Measurements from ENCODE around the gene MAST4. TPM values are rescaled to one million over a fixed set of nuclear protein-coding genes. Genes with fewer than 3 reads are reported as not detected.

The MAST4 gene
- polyA plus RNA-seq, 2 of the 4 experiments (the other 2 are of a cell fraction), result 1.2 to 5.8 TPM

DNA sequence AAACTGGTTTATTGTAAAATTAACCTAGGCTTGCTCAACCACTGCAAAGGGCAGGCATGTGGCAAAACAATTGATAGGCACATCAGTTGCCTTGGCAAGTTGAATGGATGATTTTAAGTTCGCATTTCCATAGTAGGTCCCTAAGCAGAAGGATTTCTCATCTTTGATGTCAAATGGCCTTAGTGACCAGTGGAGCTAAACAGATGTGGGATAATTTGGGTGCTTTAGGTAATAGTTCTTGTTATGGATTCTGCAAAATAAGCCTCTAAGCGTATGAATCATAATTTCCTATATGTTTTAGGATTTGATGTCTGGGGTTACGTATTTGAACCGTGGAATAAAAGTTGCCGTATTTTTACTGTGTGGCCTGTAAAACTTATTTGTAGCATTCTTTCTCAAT lies 418.0 kb downstream of the MAST4 start:
- FAIRE-seq (no peak), DNase-seq (ENCODE audit: low read depth in 1 of 2, low spot score in 1 of 2) (no peak), ATAC-seq (no peak)
- Histone ChIP-seq H3K9me3 (no peaks in the 10 kb centered on the region), H3K4me3 (no peak overlapping the region), H3K27ac (peak overlapping the region in 1 of 2 experiments; percentile 34; a peak in 1 of 6 replicates), H3K4me1 (peaks cover 48% of the 10 kb centered on the region), H3K4me2 (no peak overlapping the region)
- 96% methylated on average over 5 of the region's 5 CpGs for WGBS (ENCODE audit: missing lambda C conversion rate)
- ChIA-PET CTCF (interaction anchor here (1.0 kb wide), 1 partner anchor 195 kb away, joined by 4 read pairs; no protein-coding TSS in a partner anchor), POLR2A (no interaction called here)
- TF ChIP-seq JUN (IDR thresholded peaks at IDR 0.05), result no peak
- no peak for TF ChIP-seq TP53 (CRISPR knock-in tag; IDR thresholded peaks at IDR 0.05)
- TF ChIP-seq ESRRA (IDR thresholded peaks at IDR 0.05; ENCODE audit: borderline replicate concordance, low read length), result no peak
- no peak for TF ChIP-seq CTCF (IDR thresholded peaks at IDR 0.05)
- TF ChIP-seq RCOR1 (IDR thresholded peaks at IDR 0.05; ENCODE audit: low read depth, low read length), result no peak
- TF ChIP-seq HMGXB4 (CRISPR knock-in tag; IDR thresholded peaks at IDR 0.05; ENCODE audit: borderline replicate concordance), result no peak
- TF ChIP-seq POLR2A (IDR thresholded peaks at IDR 0.05; ENCODE audit: low read length), result no peak
- no peak for TF ChIP-seq FOSL2 (IDR thresholded peaks at IDR 0.05)
- TF ChIP-seq FOSL2 (CRISPR knock-in tag; IDR thresholded peaks at IDR 0.05), result no peak

DNA sequence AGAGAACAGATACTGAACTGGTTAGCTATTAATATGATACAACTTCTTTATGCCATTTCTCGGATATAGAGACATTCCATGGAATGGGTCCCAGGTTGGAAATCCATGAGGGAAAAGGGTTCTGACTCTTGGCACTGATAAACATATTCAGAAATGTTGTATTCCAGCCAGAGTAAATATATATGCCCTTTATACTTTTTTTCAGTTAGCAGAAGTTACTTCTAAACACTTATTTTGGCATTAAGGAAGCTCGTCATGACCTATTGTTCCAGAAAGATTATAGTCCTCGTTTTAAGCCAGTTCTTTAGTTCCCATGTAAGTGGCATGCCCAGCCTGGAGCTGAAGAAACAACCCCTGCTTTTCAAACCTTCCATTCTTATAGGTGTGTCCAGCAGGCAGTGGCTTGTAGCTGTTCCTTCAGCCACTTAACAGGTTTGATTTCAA lies 418.8 kb downstream of the MAST4 start:
- no peak overlapping the region for H3K4me3 ChIP-seq
- ChIA-PET POLR2A (no interaction called here), CTCF (interaction anchor here (1.0 kb wide), 1 partner anchor 194 kb away, joined by 4 read pairs; no protein-coding TSS in a partner anchor)
- no peak for FAIRE-seq
- TF ChIP-seq NR3C1 (IDR thresholded peaks at IDR 0.05) (no peak), GATA3 (IDR thresholded peaks at IDR 0.05; ENCODE audit: borderline replicate concordance) (no peak), JUN (IDR thresholded peaks at IDR 0.05) (no peak), SREBF2 (IDR thresholded peaks at IDR 0.05) (no peak), JUNB (IDR thresholded peaks at IDR 0.05) (no peak), POLR2AphosphoS2 (conservative IDR thresholded peaks at IDR 0.05; ENCODE audit: low read length) (no peak), ZNF302 (CRISPR knock-in tag; IDR thresholded peaks at IDR 0.05) (no peak), NPAS2 (CRISPR knock-in tag; IDR thresholded peaks at IDR 0.05; ENCODE audit: borderline replicate concordance) (no peak), CBX8 (IDR thresholded peaks at IDR 0.05) (no peak), MAZ (IDR thresholded peaks at IDR 0.05; ENCODE audit: borderline replicate concordance, low read depth, low read length) (no peak), USF2 (IDR thresholded peaks at IDR 0.05) (no peak)
- 34% methylated on average over 3 of the region's 3 CpGs for WGBS (ENCODE audit: missing lambda C conversion rate)
- no peaks in the 10 kb centered on the region for H3K9me3 ChIP-seq
- peaks cover 48% of the 10 kb centered on the region for H3K4me1 ChIP-seq
- peak overlapping the region; percentile 25 to 30; a peak in 4 of 6 replicates for H3K27ac ChIP-seq
- peak in 1 of 2 experiments; percentile 65; a peak in 3 of 6 replicates for ATAC-seq
- H3K4me2 ChIP-seq, result peak overlapping the region; percentile 65
- no peak for DNase-seq (ENCODE audit: low read depth in 1 of 2, low spot score in 1 of 2)

GRCh38 chr5:67015541-67016191 lies 419.5 kb downstream of the MAST4 start:
- 54% methylated on average over 8 of the region's 8 CpGs for WGBS (ENCODE audit: missing lambda C conversion rate)
- H3K4me2 ChIP-seq, result peak overlapping the region; percentile 65
- DNase-seq (ENCODE audit: low read depth in 1 of 2, low spot score in 1 of 2), result no peak
- no peaks in the 10 kb centered on the region for H3K9me3 ChIP-seq
- POLR2A ChIA-PET, result no interaction called here
- H3K4me1 ChIP-seq, result peaks cover 48% of the 10 kb centered on the region
- CTCF ChIA-PET, result interaction anchor here (0.6 to 1.3 kb wide), 4 partner anchors 27 to 202 kb away, joined by 3 to 6 read pairs (median 4); no protein-coding TSS in a partner anchor
- TF ChIP-seq GATA3 (IDR thresholded peaks at IDR 0.05; ENCODE audit: borderline replicate concordance) (no peak), FOSL2 (IDR thresholded peaks at IDR 0.05) (no peak), FOSL2 (CRISPR knock-in tag; IDR thresholded peaks at IDR 0.05) (peak; percentile 53)
- H3K27ac ChIP-seq, result peak overlapping the region; percentile 25 to 30; a peak in 4 of 6 replicates
- no peak for FAIRE-seq
- ATAC-seq, result peak in 1 of 2 experiments; percentile 67; a peak in 3 of 6 replicates
- no peak overlapping the region for H3K4me3 ChIP-seq

Measured in A549 (cell line).